ENCODE data around the gene OAS3. TPM values are rescaled to one million over a fixed set of nuclear protein-coding genes. Genes with fewer than 3 reads are reported as not detected.

OAS3 gene
- total and polyA plus RNA-seq, 12 donors, result 3.0 to 28.0 (median 8.5) TPM

- peaks cover 0 to 5% (median 0%) of the 10 kb centered on the region in 11 donors for H3K9me3 ChIP-seq
- peaks cover 4 to 27% (median 14%) of the 10 kb centered on the region in 9 donors for H3K4me1 ChIP-seq
- ATAC-seq (no peak), DNase-seq (no peak)
- 24 to 26% methylated on average over 11 of the region's 11 CpGs for WGBS, 2 donors
- H3K36me3 ChIP-seq, result peaks cover 0 to 29% (median 5%) of the 10 kb centered on the region in 9 donors
- peaks cover 0 to 6% (median 0%) of the 10 kb centered on the region in 7 donors for H3K27me3 ChIP-seq
- H3K27ac ChIP-seq, result peak overlapping the region; percentile 67 to 92 (median 81)
- intact Hi-C loops (cut with DNase I), result loop anchor here in 1 of 10 donors (2.0 kb wide), 1 partner anchor 40 kb away; the partner anchor contains the start of gene OAS2
- no peak for TF ChIP-seq CTCF (IDR thresholded peaks at IDR 0.05)
- peak overlapping the region; percentile 53 to 88 (median 66) for H3K4me3 ChIP-seq
Measured at GRCh38 chr12:112938751-112939150, 477 bp downstream of the OAS3 start.

DNA sequence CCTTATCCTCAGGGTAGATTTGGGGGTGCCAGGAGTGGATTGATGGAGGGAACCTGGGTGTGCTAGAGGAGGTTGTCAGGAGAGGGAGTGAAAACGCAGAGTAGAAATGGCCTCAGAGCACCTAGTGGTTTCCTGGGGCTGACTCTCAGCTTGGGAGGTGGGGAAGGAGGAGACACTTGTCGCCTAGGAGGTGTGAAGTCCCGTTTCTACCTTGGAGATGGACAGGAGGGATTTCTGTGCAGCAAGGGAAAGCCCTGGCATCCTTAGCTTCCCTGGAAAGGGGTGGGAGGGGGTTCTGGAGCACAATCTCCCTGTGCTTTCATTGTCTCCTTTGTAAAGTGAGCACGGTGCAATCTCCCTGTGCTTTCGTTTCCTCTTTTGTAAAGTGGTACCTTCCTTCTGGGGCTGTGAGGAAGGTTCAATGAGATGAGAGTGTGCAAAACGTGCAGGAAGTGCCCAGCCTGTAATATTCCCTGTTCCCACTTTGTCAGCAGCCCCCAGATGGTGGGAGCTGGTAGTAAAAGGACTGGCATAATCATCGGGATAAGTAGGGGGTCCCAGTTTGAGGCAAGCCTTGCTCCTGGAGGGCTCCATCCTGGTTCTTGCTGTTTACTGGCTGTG is 1.6 kb downstream of the OAS3 start:
- WGBS, 2 donors, result 41% methylated on average over 7 of the region's 7 CpGs
- H3K9me3 ChIP-seq, result peaks cover 0 to 5% (median 0%) of the 10 kb centered on the region in 11 donors
- ATAC-seq, result no peak
- H3K4me3 ChIP-seq, result peak overlapping the region in 9 of 10 donors; percentile 53 to 88 (median 68)
- TF ChIP-seq CTCF (IDR thresholded peaks at IDR 0.05), result no peak
- intact Hi-C loops (cut with DNase I), result loop anchor here in 2 of 10 donors (2.0 to 5.0 kb wide), 2 partner anchors 37 to 39 kb away; partner anchors contain the start of gene OAS2 (in 2 of the 2)
- peaks cover 0 to 6% (median 0%) of the 10 kb centered on the region in 7 donors for H3K27me3 ChIP-seq
- peak overlapping the region in 3 of 10 donors; percentile 34 to 92 (median 46) for H3K27ac ChIP-seq
- peaks cover 0 to 40% (median 11%) of the 10 kb centered on the region in 9 donors for H3K36me3 ChIP-seq
- no peak for DNase-seq
- H3K4me1 ChIP-seq, result peaks cover 4 to 27% (median 14%) of the 10 kb centered on the region in 9 donors

DNA sequence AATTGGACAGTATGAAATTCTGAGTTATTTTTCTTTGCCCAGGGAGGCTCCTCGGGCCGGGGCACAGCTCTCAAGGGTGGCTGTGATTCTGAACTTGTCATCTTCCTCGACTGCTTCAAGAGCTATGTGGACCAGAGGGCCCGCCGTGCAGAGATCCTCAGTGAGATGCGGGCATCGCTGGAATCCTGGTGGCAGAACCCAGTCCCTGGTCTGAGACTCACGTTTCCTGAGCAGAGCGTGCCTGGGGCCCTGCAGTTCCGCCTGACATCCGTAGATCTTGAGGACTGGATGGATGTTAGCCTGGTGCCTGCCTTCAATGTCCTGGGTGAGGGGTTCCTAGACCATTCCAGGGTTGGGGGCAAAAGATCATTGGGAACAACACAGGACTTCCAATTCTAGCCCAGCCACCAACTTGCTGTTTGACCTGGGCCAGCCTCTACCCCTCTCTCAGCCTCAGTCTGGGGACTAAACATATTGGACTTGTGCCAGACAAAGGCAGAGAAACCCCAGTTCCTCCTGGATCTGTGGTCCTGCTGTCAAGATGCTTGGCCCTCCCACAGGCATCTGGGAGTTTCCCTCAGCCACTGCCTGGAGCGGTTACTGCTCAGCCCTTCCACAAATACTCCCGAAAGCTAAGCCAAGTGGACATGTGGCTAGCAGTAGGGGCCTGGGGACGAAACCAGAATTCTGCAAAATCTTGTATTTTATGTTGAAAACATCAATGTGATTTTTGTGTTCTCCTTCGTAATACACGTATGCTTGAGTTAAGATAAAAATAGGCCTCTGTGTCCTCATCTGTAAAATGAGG is 3.5 kb downstream of the OAS3 start:
- TF ChIP-seq CTCF (IDR thresholded peaks at IDR 0.05), result no peak
- no peak for DNase-seq

GRCh38 chr12:112942572-112942971 is 4.3 kb downstream of the OAS3 start:
- ATAC-seq (no peak), DNase-seq (no peak)
- TF ChIP-seq CTCF (IDR thresholded peaks at IDR 0.05), result no peak
- intact Hi-C loops (cut with DNase I), result loop anchor here in 1 of 10 donors (5.0 kb wide), 1 partner anchor 35 kb away; the partner anchor contains the start of gene OAS2
- Histone ChIP-seq H3K36me3 (peaks cover 0 to 67% (median 19%) of the 10 kb centered on the region in 9 donors), H3K27me3 (peaks cover 0 to 6% (median 0%) of the 10 kb centered on the region in 7 donors), H3K9me3 (peaks cover 0 to 4% (median 0%) of the 10 kb centered on the region in 11 donors), H3K4me3 (no peak overlapping the region), H3K27ac (no peak overlapping the region), H3K4me1 (peaks cover 4 to 27% (median 14%) of the 10 kb centered on the region in 9 donors)
- WGBS, 2 donors, result 98 to 100% methylated on average over 1 of the region's 1 CpG

More for the DNA sequence above, 3.5 kb downstream of the OAS3 start:
- Histone ChIP-seq H3K9me3 (no peaks in the 10 kb centered on the region), H3K36me3 (peaks cover 0 to 59% (median 13%) of the 10 kb centered on the region in 9 donors), H3K4me3 (no peak overlapping the region), H3K4me1 (peaks cover 4 to 27% (median 14%) of the 10 kb centered on the region in 9 donors), H3K27me3 (peaks cover 0 to 6% (median 0%) of the 10 kb centered on the region in 7 donors), H3K27ac (no peak overlapping the region)
- 89% methylated on average over 16 of the region's 16 CpGs for WGBS, 2 donors
- ATAC-seq, result no peak
- intact Hi-C loops (cut with DNase I), result loop anchor here in 1 of 10 donors (5.0 kb wide), 1 partner anchor 36 kb away; the partner anchor contains the start of gene OAS2
